ENCODE measurements around the gene HGS.

Gene HGS

GRCh38 chr17:81683584-81684441 is at the start of gene HGS, which contains the start of gene ARL16:
HGS (plus strand) TSS chr17:81684011; CDS start chr17:81684067, 56 bp downstream.
ARL16 (minus strand) TSS chr17:81683797; CDS start chr17:81683753, 44 bp downstream.
- in situ Hi-C loops (cut with HindIII; ENCODE audit: low pct_unique_long_range_greater_than_20kb, low sequenced_read_pairs) = no loop called here
- peak; percentile 100 for DNase-seq (ENCODE audit: low read depth in 1 of 2, low spot score in 1 of 2)
- TF ChIP-seq JUND (IDR thresholded peaks at IDR 0.05; ENCODE audit: low read depth) = no peak

- peak in 1 of 2 experiments; percentile 19 for DNase-seq (ENCODE audit: low read depth in 1 of 2, low spot score in 1 of 2)
- in situ Hi-C loops (cut with HindIII; ENCODE audit: low pct_unique_long_range_greater_than_20kb, low sequenced_read_pairs) = no loop called here
- no peak for TF ChIP-seq JUND (IDR thresholded peaks at IDR 0.05; ENCODE audit: low read depth)
Observed at GRCh38 chr17:81635431-81635830, 48.4 kb upstream of the HGS start.

GRCh38 chr17:81635973-81636504 is 47.8 kb upstream of the HGS start:
- in situ Hi-C loops (cut with HindIII; ENCODE audit: low pct_unique_long_range_greater_than_20kb, low sequenced_read_pairs) = no loop called here
- DNase-seq (ENCODE audit: low read depth in 1 of 2, low spot score in 1 of 2) = no peak
- no peak for TF ChIP-seq JUND (IDR thresholded peaks at IDR 0.05; ENCODE audit: low read depth)

GRCh38 chr17:81636505-81637288 is 47.1 kb upstream of the HGS start, which contains the start of the genes NPLOC4 and TSPAN10:
NPLOC4 (minus strand) TSS chr17:81637112; CDS start chr17:81636930, 182 bp downstream.
TSPAN10 (plus strand) TSS chr17:81637196; CDS start chr17:81642413, 5,217 bp downstream.
- in situ Hi-C loops (cut with HindIII; ENCODE audit: low pct_unique_long_range_greater_than_20kb, low sequenced_read_pairs) = no loop called here
- TF ChIP-seq JUND (IDR thresholded peaks at IDR 0.05; ENCODE audit: low read depth) = no peak
- DNase-seq (ENCODE audit: low read depth in 1 of 2, low spot score in 1 of 2) = peak; percentile 93 to 98

GRCh38 chr17:81638683-81639082 is 45.1 kb upstream of the HGS start:
- no peak for DNase-seq (ENCODE audit: low read depth in 1 of 2, low spot score in 1 of 2)
- in situ Hi-C loops (cut with HindIII; ENCODE audit: low pct_unique_long_range_greater_than_20kb, low sequenced_read_pairs) = no loop called here
- TF ChIP-seq JUND (IDR thresholded peaks at IDR 0.05; ENCODE audit: low read depth) = no peak

GRCh38 chr17:81640011-81640410 is 43.8 kb upstream of the HGS start:
- no peak for TF ChIP-seq JUND (IDR thresholded peaks at IDR 0.05; ENCODE audit: low read depth)
- in situ Hi-C loops (cut with HindIII; ENCODE audit: low pct_unique_long_range_greater_than_20kb, low sequenced_read_pairs) = no loop called here
- DNase-seq (ENCODE audit: low read depth in 1 of 2, low spot score in 1 of 2) = no peak

GRCh38 chr17:81641825-81642489 is 41.9 kb upstream of the HGS start:
- in situ Hi-C loops (cut with HindIII; ENCODE audit: low pct_unique_long_range_greater_than_20kb, low sequenced_read_pairs) = no loop called here
- TF ChIP-seq JUND (IDR thresholded peaks at IDR 0.05; ENCODE audit: low read depth) = no peak
- DNase-seq (ENCODE audit: low read depth in 1 of 2, low spot score in 1 of 2) = no peak

- in situ Hi-C loops (cut with HindIII; ENCODE audit: low pct_unique_long_range_greater_than_20kb, low sequenced_read_pairs) = no loop called here
- no peak for TF ChIP-seq JUND (IDR thresholded peaks at IDR 0.05; ENCODE audit: low read depth)
- DNase-seq (ENCODE audit: low read depth in 1 of 2, low spot score in 1 of 2) = no peak
Observed at GRCh38 chr17:81644496-81644895, 39.3 kb upstream of the HGS start.

- TF ChIP-seq JUND (IDR thresholded peaks at IDR 0.05; ENCODE audit: low read depth) = no peak
- DNase-seq (ENCODE audit: low read depth in 1 of 2, low spot score in 1 of 2) = no peak
- in situ Hi-C loops (cut with HindIII; ENCODE audit: low pct_unique_long_range_greater_than_20kb, low sequenced_read_pairs) = no loop called here
Observed at GRCh38 chr17:81644976-81645952, 38.5 kb upstream of the HGS start.

GRCh38 chr17:81646869-81647600 is 36.8 kb upstream of the HGS start:
- no peak for DNase-seq (ENCODE audit: low read depth in 1 of 2, low spot score in 1 of 2)
- no peak for TF ChIP-seq JUND (IDR thresholded peaks at IDR 0.05; ENCODE audit: low read depth)
- in situ Hi-C loops (cut with HindIII; ENCODE audit: low pct_unique_long_range_greater_than_20kb, low sequenced_read_pairs) = no loop called here

GRCh38 chr17:81647640-81648012 is 36.2 kb upstream of the HGS start:
- no peak for DNase-seq (ENCODE audit: low read depth in 1 of 2, low spot score in 1 of 2)
- TF ChIP-seq JUND (IDR thresholded peaks at IDR 0.05; ENCODE audit: low read depth) = no peak
- in situ Hi-C loops (cut with HindIII; ENCODE audit: low pct_unique_long_range_greater_than_20kb, low sequenced_read_pairs) = no loop called here
